ENCODE measurements around the gene ZNF473.

DNA sequence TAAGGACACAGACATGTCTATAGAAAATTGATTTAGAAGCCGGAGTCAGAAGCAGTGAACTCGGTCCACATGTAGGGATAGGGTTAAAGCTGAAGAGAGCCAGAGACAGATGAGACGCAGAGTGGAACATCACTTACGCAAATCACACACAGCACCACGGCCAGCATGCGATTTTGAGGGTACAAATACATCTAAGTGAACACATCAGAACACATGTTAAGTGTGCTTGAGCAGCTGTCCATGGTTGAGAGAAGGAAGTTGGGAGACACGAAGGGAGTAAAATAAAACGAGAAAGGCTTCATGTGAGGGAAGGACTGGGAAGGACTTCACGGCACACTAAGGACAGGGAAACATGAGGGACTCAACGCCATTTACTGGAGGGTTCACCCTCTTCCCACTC lies 39.5 kb upstream of the ZNF473 start:
- no peak for TF ChIP-seq JUN (CRISPR knock-in tag; IDR thresholded peaks at IDR 0.05)
- TF ChIP-seq FOXP1 (CRISPR knock-in tag; IDR thresholded peaks at IDR 0.05; ENCODE audit: borderline replicate concordance): no peak
- TF ChIP-seq, protein P1, sequence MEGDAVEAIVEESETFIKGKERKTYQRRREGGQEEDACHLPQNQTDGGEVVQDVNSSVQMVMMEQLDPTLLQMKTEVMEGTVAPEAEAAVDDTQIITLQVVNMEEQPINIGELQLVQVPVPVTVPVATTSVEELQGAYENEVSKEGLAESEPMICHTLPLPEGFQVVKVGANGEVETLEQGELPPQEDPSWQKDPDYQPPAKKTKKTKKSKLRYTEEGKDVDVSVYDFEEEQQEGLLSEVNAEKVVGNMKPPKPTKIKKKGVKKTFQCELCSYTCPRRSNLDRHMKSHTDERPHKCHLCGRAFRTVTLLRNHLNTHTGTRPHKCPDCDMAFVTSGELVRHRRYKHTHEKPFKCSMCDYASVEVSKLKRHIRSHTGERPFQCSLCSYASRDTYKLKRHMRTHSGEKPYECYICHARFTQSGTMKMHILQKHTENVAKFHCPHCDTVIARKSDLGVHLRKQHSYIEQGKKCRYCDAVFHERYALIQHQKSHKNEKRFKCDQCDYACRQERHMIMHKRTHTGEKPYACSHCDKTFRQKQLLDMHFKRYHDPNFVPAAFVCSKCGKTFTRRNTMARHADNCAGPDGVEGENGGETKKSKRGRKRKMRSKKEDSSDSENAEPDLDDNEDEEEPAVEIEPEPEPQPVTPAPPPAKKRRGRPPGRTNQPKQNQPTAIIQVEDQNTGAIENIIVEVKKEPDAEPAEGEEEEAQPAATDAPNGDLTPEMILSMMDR (IDR thresholded peaks at IDR 0.05): no peak
- TF ChIP-seq ATF1 (CRISPR knock-in tag; IDR thresholded peaks at IDR 0.05): no peak
- TF ChIP-seq TP53 (CRISPR knock-in tag; IDR thresholded peaks at IDR 0.05): no peak
- TF ChIP-seq, protein P2, sequence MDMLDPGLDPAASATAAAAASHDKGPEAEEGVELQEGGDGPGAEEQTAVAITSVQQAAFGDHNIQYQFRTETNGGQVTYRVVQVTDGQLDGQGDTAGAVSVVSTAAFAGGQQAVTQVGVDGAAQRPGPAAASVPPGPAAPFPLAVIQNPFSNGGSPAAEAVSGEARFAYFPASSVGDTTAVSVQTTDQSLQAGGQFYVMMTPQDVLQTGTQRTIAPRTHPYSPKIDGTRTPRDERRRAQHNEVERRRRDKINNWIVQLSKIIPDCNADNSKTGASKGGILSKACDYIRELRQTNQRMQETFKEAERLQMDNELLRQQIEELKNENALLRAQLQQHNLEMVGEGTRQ (CRISPR knock-in tag; IDR thresholded peaks at IDR 0.05): no peak
- no peak for TF ChIP-seq CREM (CRISPR knock-in tag; IDR thresholded peaks at IDR 0.05)

Measured in WTC11 (cell line).